SK-N-SH treated with all-trans-retinoic acid at 6 μM for 48 hours (cell line): ENCODE measurements around the gene FAM219B.

ENCODE experiments used
- ATAC-seq: fragments of 200-7000 bp; cut with Tn5 transposase; 3 replicates; pipeline ENCODE4 v1.9.1; 2020; ENCODE audit warnings: mild to moderate bottlenecking, moderate library complexity
- ARNTL ChIP-seq: fragments of 450-650 bp; formaldehyde crosslinking; IDR thresholded peaks from 2 replicates; pipeline ENCODE4 v1.5.0; 2020; ENCODE audit warnings: low read depth, mild to moderate bottlenecking, moderate library complexity, borderline replicate concordance
- CSDC2 ChIP-seq: fragments of 250-450 bp; sonication (Bioruptor Pico); IDR thresholded peaks from 2 replicates; pipeline ENCODE4 v1.5.0; 2020; ENCODE audit warnings: mild to moderate bottlenecking, moderate library complexity
- ESRRG ChIP-seq: fragments of 250-450 bp; sonication (Bioruptor Pico); IDR thresholded peaks from 2 replicates; pipeline ENCODE4 v1.6.1; 2021; ENCODE audit warnings: mild to moderate bottlenecking
- GLIS3 ChIP-seq: fragments of 250-450 bp; sonication (Bioruptor Pico); IDR thresholded peaks from 2 replicates; pipeline ENCODE4 v1.5.0; 2020; ENCODE audit warnings: mild to moderate bottlenecking, moderate library complexity
- ISL1 ChIP-seq: fragments of 250-450 bp; sonication (Bioruptor Pico); IDR thresholded peaks from 2 replicates; pipeline ENCODE4 v2.1.2; 2022; ENCODE audit warnings: mild to moderate bottlenecking, moderate library complexity
- OSR1 ChIP-seq: fragments of 250-450 bp; sonication (Bioruptor Pico); IDR thresholded peaks from 2 replicates; pipeline ENCODE4 v1.8.0; 2022; ENCODE audit warnings: moderate library complexity, mild to moderate bottlenecking, inconsistent platforms
- PPARA ChIP-seq: fragments of 250-450 bp; sonication (Bioruptor Pico); IDR thresholded peaks from 2 replicates; pipeline ENCODE4 v1.5.0; 2020; ENCODE audit warnings: mild to moderate bottlenecking, borderline replicate concordance
- RARB ChIP-seq: fragments of 250-450 bp; sonication (Bioruptor Pico); IDR thresholded peaks from 2 replicates; pipeline ENCODE4 v1.8.0; 2021; ENCODE audit warnings: mild to moderate bottlenecking, moderate library complexity
- SNAI2 ChIP-seq: fragments of 250-450 bp; sonication (Bioruptor Pico); IDR thresholded peaks from 2 replicates; pipeline ENCODE4 v1.5.0; 2020; ENCODE audit warnings: mild to moderate bottlenecking, moderate library complexity
- TCF4 ChIP-seq: fragments of 250-450 bp; sonication (Bioruptor Pico); IDR thresholded peaks from 2 replicates; pipeline ENCODE4 v1.8.0; 2021; ENCODE audit warnings: mild to moderate bottlenecking, moderate library complexity, borderline replicate concordance
- TOX ChIP-seq: fragments of 250-450 bp; sonication (Bioruptor Pico); IDR thresholded peaks from 2 replicates; pipeline ENCODE4 v1.8.0; 2021; ENCODE audit warnings: mild to moderate bottlenecking, moderate library complexity, borderline replicate concordance
- ZFP3 ChIP-seq: fragments of 250-450 bp; sonication (Bioruptor Pico); IDR thresholded peaks from 2 replicates; pipeline ENCODE4 v1.5.0; 2020; ENCODE audit warnings: mild to moderate bottlenecking, moderate library complexity
- ZFP30 ChIP-seq: fragments of 450-650 bp; formaldehyde crosslinking; IDR thresholded peaks from 2 replicates; pipeline ENCODE4 v1.5.0; 2022; ENCODE audit warnings: mild to moderate bottlenecking, moderate library complexity
- ZNF565 ChIP-seq: fragments of 450-650 bp; formaldehyde crosslinking; conservative IDR thresholded peaks from 2 replicates; pipeline ENCODE4 v1.5.0; 2020; ENCODE audit warnings: low read depth, mild to moderate bottlenecking, moderate library complexity
- ZNF70 ChIP-seq: fragments of 450-650 bp; formaldehyde crosslinking; IDR thresholded peaks from 2 replicates; pipeline ENCODE4 v1.5.0; 2020; ENCODE audit warnings: mild to moderate bottlenecking, moderate library complexity
- ZNF8 ChIP-seq: fragments of 450-650 bp; formaldehyde crosslinking; IDR thresholded peaks from 2 replicates; pipeline ENCODE4 v1.5.0; 2020; ENCODE audit warnings: mild to moderate bottlenecking, moderate library complexity
- TF ChIP-seq, protein P1 (sequence below): fragments of 250-450 bp; sonication (Bioruptor Pico); IDR thresholded peaks from 2 replicates; pipeline ENCODE4 v1.8.0; 2021; ENCODE audit warnings: low read depth, mild to moderate bottlenecking, moderate library complexity, borderline replicate concordance
- TF ChIP-seq, protein P2 (sequence below): fragments of 250-450 bp; sonication (Bioruptor Pico); IDR thresholded peaks from 2 replicates; pipeline ENCODE4 v1.5.1; 2020; ENCODE audit warnings: low read depth, mild to moderate bottlenecking, moderate library complexity
- TF ChIP-seq, protein P3 (sequence below): fragments of 250-450 bp; sonication (Bioruptor Pico); IDR thresholded peaks from 2 replicates; pipeline ENCODE4 v1.5.1; 2021; ENCODE audit warnings: mild to moderate bottlenecking, moderate library complexity
- TF ChIP-seq, protein P4 (sequence below): fragments of 250-450 bp; sonication (Bioruptor Pico); IDR thresholded peaks from 2 replicates; pipeline ENCODE4 v1.8.0; 2020; ENCODE audit warnings: mild to moderate bottlenecking, moderate library complexity, borderline replicate concordance

The FAM219B gene

DNA sequence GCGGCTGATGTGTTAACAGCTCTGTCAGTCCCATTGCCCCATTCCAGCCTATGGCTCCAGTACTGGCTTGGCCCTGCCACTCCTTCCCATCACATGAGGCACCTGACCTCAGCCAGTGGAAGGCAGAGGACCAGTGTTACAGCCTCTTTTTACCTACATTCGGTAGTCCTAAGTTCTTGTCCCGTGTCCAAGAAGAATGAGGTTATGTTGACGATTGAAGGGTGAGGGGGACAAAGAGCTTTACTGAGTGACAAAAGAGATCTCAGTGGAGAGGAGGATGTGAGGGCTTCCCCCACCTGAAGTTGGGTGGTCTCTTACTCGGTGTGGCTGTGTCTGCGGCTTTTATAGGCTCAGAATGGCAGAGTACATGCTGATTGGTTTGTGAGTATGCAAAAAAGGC, 24.1 kb downstream of the FAM219B start (continued):
- TF ChIP-seq GLIS3 (CRISPR knock-in tag) (no peak), RARB (CRISPR knock-in tag) (no peak), ZNF8 (no peak)

DNA sequence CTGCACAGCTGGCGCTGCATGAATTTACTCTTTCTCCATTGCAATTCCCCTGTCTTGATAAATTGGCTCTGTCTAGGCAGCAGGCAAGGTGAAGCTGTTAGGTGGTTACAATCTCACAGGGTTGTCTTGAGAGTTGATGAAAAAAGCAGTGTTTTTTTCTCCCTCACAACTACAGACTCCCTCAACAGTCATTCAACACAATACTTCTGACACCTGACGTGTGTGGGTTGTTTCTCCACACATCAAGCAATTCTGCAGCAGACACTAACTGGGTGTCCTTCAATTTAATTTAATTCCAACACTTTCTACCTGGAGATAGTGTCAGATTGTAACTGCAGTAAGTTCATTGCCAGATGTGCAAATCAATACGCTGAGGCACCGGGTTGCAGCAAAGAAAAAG, 28.4 kb downstream of the FAM219B start:
- ATAC-seq = no peak
- TF ChIP-seq, protein P1, sequence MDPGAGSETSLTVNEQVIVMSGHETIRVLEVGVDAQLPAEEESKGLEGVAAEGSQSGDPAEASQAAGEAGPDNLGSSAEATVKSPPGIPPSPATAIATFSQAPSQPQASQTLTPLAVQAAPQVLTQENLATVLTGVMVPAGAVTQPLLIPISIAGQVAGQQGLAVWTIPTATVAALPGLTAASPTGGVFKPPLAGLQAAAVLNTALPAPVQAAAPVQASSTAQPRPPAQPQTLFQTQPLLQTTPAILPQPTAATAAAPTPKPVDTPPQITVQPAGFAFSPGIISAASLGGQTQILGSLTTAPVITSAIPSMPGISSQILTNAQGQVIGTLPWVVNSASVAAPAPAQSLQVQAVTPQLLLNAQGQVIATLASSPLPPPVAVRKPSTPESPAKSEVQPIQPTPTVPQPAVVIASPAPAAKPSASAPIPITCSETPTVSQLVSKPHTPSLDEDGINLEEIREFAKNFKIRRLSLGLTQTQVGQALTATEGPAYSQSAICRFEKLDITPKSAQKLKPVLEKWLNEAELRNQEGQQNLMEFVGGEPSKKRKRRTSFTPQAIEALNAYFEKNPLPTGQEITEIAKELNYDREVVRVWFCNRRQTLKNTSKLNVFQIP = no peak
- TF ChIP-seq RARB (CRISPR knock-in tag) (no peak), ZNF70 (CRISPR knock-in tag) (no peak), ISL1 (CRISPR knock-in tag) (no peak), TCF4 (CRISPR knock-in tag) (no peak), ZFP3 (CRISPR knock-in tag) (no peak), TOX (CRISPR knock-in tag) (no peak), OSR1 (CRISPR knock-in tag) (no peak), SNAI2 (CRISPR knock-in tag) (no peak), ARNTL (CRISPR knock-in tag) (no peak), PPARA (CRISPR knock-in tag) (no peak), CSDC2 (CRISPR knock-in tag) (no peak), ESRRG (CRISPR knock-in tag) (no peak)
- TF ChIP-seq, protein P2, sequence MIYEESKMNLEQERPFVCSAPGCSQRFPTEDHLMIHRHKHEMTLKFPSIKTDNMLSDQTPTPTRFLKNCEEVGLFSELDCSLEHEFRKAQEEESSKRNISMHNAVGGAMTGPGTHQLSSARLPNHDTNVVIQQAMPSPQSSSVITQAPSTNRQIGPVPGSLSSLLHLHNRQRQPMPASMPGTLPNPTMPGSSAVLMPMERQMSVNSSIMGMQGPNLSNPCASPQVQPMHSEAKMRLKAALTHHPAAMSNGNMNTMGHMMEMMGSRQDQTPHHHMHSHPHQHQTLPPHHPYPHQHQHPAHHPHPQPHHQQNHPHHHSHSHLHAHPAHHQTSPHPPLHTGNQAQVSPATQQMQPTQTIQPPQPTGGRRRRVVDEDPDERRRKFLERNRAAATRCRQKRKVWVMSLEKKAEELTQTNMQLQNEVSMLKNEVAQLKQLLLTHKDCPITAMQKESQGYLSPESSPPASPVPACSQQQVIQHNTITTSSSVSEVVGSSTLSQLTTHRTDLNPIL = no peak
- TF ChIP-seq, protein P3, sequence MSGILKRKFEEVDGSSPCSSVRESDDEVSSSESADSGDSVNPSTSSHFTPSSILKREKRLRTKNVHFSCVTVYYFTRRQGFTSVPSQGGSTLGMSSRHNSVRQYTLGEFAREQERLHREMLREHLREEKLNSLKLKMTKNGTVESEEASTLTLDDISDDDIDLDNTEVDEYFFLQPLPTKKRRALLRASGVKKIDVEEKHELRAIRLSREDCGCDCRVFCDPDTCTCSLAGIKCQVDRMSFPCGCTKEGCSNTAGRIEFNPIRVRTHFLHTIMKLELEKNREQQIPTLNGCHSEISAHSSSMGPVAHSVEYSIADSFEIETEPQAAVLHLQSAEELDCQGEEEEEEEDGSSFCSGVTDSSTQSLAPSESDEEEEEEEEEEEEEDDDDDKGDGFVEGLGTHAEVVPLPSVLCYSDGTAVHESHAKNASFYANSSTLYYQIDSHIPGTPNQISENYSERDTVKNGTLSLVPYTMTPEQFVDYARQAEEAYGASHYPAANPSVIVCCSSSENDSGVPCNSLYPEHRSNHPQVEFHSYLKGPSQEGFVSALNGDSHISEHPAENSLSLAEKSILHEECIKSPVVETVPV (CRISPR knock-in tag) = no peak

DNA sequence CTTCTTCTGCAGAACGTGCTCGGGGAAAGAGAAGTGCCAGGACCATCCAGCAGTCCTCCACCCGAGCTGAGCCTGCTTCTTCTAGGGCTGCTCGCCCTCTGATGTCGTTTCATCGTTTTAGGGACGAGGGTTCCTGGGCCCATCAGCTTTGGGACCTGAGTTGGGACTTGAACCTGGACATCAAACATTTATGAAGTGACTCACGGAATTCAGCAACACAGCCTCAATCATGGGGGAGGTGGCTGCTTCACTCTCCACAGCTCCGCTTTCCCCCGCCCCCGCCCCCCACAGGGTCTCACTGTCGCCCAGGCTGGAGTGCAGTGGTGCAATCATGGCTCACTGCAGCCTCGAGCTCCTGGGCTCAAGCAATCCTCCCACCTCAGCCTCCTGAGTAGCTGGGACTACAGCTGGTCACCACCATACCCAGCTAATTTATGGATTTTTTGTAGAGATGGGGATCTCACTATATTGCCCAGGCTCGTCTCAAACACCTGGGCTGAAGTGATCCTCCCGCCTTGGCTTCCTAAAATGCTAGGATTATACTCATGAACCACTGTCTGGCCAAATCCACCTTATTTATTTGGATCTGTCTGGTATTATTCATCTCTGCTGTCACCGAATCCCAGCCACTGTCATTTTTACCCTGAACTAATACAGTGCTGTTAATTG, 32.8 kb downstream of the FAM219B start:
- peak; percentile 51 for ATAC-seq
- TF ChIP-seq TCF4 (CRISPR knock-in tag) (no peak), RARB (CRISPR knock-in tag) (no peak), PPARA (CRISPR knock-in tag) (no peak), ZNF8 (no peak), ARNTL (CRISPR knock-in tag) (no peak), ISL1 (CRISPR knock-in tag) (no peak), GLIS3 (CRISPR knock-in tag) (no peak), ZNF565 (CRISPR knock-in tag) (no peak), SNAI2 (CRISPR knock-in tag) (no peak), ZFP30 (CRISPR knock-in tag) (no peak), OSR1 (CRISPR knock-in tag) (no peak), ZFP3 (CRISPR knock-in tag) (no peak), ZNF70 (CRISPR knock-in tag) (no peak), TOX (CRISPR knock-in tag) (no peak), CSDC2 (CRISPR knock-in tag) (no peak)
- TF ChIP-seq, protein P4, sequence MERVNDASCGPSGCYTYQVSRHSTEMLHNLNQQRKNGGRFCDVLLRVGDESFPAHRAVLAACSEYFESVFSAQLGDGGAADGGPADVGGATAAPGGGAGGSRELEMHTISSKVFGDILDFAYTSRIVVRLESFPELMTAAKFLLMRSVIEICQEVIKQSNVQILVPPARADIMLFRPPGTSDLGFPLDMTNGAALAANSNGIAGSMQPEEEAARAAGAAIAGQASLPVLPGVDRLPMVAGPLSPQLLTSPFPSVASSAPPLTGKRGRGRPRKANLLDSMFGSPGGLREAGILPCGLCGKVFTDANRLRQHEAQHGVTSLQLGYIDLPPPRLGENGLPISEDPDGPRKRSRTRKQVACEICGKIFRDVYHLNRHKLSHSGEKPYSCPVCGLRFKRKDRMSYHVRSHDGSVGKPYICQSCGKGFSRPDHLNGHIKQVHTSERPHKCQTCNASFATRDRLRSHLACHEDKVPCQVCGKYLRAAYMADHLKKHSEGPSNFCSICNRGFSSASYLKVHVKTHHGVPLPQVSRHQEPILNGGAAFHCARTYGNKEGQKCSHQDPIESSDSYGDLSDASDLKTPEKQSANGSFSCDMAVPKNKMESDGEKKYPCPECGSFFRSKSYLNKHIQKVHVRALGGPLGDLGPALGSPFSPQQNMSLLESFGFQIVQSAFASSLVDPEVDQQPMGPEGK (CRISPR knock-in tag) = no peak
- TF ChIP-seq, protein P3 (CRISPR knock-in tag) = no peak
- TF ChIP-seq, protein P1 = no peak
